NCI-H510A (cell line): ENCODE results near the gene PRM1.
A peak's percentile ranks its signal among the peaks of the same experiment; 100 is the strongest.
"Not testable (repeated sequence)": the region's sequence is repeated elsewhere in the genome, so short reads cannot be mapped to it uniquely, and the experiment has no call there.

ENCODE experiments used
- DNase-seq: peaks from one replicate; lab custom pipeline; 2025; lab: John Stamatoyannopoulos, UW

Gene PRM1

DNA sequence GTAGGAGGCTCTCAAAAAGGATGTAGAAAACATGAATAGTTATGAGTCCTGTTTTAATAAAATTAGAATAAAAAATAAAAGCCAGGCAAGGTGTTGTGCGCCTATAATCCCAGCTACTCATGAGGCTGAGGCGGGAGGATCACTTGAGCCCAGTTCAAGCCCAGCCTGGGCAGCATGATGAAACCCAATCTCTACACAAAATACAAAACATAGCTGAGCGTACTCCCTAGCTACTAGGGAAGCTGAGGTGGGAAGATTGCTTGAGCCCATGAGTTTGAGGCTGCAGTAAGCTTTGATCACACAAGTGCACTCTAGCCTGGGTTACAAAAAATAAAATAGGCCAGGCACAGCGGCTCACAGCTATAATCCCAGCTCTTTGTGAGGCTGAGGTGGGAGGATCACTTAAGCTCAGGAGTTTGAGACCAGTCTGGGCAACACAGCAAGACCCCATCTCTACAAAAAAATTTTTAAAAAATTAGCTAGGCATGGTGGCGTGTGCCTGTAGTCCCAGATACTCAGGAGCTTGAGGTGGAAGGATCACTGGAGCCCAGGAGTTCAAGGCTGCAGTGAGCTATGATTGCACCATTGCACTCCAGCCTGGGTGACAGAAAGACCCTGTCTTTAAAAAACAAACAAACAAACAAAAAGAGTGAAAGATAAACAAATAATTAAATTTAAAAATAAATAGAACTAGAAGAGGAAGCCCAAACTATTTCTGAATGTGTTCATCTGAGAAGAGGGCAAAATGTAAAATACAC, 17.2 kb upstream of the PRM1 start:
- no peak for DNase-seq

DNA sequence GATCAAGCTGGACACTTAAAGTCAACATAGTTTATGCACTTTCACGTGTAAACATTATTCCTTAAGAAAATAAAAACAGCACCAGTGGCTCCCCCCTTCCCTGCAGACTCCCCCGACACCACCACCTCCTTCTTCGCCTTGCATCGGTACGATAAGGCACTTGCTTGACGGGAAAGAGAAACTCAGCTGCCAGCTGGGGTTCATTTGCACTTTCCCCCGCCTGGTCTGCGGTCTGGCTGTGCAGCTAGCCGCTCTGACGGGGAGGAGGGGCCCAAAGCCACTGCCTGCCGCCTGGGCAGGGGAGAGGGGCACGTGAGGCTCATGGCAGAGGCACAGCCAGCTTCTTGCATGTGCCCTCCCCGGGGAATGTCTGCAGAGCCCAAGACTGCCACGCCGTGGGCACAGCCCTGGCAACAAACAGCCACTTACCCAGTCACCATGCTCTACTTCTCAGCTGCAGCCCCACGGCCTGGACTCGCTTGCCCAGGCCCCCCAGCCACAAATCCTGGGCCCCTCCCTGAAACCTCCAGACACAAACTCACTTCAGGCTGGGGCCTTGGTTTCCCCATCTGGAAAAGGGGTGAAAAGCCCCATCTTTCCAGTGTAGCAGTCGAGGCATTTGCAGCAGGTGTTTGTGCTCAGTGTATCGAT, 16.5 kb upstream of the PRM1 start:
- peak; percentile 20 for DNase-seq

DNA sequence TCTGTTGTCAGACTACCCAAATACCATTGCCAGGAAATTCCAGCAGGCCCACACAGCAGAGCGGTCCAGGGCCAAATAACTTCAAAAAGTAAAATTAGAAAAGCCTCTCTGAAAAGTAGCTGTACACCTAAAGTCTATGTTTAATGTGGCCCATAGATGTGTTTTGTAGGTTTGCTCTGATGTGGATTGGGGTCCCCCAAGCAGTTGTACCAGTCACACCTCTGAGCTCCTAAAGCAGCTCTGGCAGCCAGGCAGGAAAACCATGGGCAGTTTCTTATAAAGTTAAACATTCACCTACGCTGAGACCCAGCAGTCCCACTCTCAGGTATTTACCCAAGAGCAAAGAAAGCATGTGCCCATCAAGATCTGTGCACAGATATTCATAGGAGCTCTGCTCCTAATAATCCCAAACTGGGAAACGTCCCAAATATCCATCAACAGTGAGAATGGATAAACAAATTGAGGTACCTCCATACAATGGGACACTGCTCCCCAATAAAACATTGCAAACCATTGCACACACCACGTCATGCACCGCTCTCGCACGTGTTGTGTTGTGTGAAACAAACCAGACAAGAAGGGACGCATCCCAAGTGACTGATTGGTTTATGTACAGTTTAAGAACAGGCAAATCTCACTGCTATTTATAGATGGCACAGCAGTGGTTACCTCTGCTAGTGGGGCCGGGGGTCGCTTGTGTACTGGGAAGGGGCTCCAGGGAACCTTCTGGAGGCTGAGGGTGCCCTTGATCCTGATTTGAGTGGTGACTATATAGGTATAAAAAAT, 15.8 kb upstream of the PRM1 start:
- DNase-seq: no peak

DNA sequence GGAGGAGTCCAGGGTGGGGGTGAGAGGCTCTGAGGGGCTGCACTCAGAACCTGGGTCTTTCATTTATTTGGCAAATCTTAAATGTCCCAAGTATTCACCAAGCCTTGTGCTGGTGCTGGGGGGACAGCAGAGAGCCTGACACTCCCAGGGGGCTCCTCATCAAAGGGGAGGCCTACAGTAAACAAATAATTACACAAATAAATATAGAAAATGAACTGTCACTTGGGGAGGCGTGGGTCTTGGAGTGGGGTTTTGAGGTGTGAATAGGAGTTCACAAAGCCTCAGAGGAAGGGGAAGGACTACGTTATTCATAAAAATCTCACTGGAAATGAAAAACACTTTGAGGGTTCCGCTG, 15.2 kb upstream of the PRM1 start:
- DNase-seq: no peak

DNA sequence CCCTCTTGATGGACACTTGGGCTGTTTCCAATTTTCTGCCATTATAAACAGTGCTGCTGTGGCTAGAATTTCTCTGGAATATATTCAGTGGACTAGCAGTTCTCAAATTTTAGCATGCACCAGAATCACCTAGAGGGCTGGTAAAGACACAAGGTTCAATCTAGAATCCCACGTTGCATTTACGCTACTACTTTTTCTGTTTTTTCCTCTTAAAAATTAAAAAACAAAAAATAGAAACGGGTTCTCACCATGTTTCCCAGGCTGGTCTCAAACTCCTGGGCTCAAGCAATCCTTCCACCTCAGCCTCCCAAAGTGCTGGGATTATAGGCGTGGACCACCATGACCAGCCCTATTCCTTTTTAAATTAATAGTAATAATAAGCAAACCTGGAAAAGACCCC, 14.5 kb upstream of the PRM1 start:
- DNase-seq: no peak

DNA sequence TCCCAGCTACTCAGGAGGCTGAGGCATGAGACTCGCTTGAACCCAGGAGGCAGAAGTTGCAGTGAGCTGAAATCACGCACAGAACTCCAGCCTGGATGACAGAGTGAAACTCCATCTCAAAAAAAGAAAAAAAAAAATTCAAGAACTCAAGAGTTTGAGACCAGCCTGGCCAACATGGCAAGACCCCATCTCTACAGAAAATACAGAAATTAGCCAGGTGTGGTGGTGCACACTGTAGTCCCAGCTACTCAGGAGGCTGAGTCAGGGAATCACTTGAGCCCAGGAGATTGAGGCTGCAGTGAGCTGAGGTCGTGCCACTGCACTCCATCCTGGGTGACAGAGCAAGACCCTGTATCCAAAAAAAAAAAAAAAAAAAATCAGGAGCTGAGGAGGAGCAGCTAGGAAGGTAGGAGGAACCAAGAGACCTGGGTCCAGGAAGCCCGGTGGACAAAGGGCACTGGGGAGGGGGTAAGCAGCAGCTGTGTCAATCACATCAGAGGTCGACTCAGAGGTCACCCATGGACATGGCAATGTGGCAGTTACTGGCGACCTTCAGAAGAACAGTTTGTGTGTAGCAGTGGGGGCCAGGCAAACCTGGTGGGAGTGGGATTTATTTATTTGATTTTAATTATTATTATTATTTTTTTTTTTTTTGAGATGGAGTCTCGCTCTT, 11.1 kb upstream of the PRM1 start:
- DNase-seq: no peak

DNA sequence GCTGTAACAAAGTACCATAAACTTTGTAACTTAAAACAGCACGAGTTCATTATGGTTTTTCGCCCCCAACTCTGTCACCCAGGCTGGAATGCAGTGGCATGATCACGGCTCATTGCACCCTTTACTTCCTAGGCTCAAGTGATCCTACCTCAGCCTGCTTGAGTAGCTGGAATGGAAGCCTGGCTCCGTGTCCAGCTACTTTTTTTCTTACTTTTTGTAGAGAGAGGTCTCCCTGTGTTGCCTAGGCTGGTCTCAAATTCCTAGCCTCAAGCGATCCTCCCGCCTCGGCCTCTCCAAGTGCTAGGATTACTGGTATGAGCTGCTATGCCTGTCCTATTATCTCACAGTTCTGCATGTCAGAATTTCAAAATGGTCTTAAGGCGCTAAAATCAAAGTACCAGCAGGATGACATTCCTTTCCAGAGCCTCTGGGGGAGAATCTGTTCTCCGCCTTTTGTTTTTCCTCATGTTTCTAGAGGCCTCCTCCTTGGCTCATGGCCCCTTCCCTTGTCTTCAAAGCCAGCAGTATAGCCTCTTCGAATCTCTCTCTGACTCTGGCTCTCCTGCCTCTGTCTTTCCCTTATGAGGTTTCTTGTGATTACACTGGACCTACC, 10.1 kb upstream of the PRM1 start:
- DNase-seq: no peak

DNA sequence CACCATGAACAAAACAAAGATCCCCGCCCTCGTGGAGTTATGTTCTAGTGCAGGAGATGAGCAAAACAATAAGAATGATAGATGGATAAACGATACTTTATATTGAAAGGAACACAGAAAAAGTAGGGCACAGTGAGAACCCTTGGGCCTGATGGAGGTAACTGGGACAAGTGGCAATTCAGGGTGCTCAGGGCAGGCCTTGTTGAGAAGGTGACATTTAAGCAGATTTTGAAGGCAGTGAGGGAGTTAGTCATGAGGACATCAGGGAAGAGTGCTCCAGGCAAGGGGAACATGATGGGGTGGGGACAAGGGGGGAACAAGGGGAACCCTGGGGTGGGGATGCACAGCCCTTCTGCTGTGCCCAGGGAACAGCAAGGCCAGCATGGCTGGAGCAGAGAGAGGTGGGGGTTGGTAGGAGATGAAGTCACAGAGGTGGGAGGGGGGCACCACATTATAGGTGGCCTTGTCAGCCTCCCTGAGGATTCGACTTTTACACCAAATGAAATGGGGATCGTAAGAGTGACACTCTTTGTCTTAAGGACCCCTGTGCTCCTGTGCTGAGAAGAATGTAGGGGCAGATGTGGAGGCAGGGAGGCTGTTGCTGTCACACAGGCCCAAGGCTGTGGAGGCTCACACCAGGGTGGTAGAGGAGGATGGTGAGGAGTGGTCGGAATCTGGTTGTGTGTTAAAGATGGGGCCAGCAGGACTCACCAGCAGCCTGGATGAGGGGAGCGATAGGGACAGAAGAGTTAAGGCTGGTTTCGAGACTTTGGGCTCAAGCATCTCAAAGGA, 9.2 kb upstream of the PRM1 start:
- DNase-seq: no peak

DNA sequence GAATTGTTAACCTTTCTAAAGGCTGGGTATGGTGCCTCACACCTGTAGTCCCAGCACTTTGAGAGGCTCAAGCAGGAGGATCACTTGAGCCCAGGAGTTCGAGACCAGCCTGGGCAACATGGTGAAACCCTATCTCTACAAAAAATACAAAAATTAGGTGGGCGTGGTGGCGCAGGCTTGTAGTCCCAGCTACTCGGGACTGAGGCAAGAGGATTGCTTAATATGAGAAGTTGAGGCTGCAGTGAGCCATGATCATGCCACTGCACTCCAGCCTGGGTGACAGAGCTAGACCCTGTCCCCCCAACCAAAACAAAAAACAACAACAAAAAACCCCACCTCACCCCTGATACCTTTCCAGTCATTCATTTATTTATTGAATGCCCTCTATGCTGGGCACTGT, 8.6 kb upstream of the PRM1 start:
- DNase-seq: not testable (repeated sequence)

DNA sequence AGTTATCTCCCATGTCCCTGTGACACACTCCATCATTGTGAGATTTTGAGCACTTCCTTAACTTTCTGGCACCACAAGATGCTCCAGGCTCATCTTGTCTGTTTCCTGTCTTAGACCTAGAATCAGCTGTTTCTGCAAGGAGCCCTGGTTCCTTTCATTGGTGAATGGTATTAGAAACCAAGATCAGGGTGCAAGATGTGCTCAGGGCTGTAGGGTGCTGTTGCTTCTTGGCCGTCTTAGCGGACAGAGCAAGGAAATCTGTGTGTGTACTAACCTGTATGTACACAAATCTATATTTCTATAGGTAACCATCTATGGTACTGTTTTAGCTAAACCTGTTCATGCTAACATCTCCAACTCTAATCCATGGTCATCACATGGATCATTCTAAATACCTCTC, 8.1 kb upstream of the PRM1 start:
- DNase-seq: no peak

DNA sequence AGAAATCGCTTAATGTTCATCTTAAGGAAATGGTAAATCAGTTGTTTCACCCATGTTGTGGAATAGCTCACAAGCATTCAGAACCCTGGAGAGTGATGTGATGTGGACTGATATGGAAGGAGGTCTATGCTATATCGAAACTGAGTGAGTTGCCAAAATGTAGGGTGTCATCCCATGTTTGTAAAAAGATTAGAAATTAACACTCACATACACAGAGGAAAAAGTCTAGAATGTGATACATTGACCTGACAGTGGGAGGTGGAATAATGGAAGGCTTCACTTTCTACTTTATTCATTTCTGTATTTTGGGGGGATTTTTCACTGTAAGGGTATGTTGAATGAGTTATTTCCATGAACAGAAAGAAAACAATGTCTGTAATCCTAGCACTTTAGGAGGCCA, 4.7 kb upstream of the PRM1 start:
- DNase-seq: no peak

DNA sequence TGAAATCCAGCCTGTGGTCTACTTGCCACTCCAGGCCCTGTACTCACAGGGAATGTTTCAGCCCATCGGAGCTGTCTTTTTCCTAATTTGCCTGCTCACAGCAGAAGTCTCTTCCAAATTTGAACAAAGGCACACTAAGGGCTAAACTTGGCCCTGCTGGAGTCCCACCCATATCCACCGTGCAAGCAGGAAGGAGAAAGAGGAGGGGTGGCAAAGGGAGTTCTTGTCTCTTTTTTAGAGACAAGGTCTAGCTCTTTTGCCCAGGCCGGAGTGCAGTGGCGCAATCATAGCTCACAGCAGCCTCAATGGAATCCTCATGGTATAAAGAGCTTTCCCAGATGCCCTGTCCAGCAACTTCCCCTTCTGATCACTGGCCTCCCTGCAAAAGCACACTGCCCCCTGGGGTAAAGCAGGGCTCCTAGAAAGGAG, 2.7 kb upstream of the PRM1 start:
- no peak for DNase-seq

DNA sequence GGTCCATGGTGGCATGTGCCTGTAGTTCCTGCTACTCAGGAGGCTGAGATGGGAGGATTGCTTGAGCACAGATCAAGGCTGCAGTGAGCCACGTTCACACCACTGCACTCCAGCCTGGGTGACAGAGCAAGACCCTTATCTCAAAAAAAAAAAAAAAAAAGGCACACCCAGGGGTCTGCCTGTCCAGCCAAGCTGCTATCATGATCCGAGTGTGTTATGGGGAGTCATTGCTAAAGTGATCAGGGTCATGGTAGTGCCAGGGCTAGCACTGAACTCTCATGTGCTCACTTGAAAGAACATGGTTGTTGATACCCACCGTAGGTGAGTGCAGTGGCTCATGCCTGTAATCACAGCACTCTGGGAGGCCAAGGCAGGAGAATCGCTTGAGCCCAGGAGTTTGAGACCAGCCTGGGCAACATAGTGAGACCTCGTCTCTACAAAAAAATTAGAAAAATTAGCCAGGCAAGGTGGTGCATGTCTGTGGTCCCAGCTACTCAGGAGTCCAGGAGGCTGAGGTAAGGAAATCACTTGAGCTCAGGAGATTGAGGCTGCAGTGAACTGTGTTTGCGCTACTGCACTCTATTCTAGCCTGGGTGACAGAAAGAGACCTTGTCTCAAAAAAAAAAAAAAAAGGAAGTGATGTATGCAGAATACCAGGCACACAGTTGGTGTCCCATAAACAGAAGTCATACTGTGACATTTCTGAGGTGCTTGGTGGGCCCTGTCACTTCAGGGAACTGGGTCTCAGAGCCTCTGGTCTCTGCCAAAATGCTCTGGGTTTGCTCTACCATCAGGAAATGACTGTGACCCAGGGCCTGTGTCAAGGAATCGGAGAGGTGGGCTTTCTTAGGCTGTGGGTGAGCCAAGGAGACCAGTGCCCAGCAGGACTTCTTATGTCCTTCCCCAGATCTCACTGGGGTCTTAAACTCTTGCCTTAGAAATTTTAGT, 2.2 kb downstream of the PRM1 start:
- no peak for DNase-seq

DNA sequence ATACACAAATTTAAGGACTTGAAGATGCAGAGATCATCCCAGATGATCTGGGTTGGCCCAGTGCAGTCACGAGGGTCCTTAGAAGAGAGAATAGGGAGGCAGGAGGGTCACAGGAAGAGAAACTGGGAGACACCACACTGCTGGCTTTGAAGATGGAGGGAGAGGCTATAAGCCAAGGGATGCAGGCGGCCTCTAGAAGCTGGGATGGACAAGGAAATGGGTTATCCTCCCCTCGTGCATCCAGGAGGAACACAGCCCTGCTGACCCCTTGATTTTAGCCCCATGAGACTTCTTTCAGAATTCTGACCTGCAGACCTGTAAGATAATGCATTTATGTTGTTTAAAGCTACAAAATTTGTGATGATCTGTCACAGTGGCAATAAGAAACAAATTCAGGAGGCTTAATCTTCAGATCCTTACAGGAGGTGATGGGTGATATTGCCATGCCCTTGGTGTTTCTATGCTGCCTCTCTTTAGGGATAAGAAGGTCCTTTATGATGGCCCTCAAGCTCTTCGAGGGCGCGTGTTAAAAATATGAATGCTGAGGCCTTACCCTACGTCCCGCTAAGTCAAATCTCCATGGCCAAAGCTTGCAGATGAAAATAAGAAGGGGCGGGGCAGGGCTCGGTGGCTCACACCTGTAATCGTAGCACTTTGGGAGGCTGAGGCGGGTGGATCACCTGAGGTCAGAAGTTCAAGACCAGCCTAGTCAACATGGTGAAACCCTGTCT, 3.4 kb downstream of the PRM1 start:
- no peak for DNase-seq

DNA sequence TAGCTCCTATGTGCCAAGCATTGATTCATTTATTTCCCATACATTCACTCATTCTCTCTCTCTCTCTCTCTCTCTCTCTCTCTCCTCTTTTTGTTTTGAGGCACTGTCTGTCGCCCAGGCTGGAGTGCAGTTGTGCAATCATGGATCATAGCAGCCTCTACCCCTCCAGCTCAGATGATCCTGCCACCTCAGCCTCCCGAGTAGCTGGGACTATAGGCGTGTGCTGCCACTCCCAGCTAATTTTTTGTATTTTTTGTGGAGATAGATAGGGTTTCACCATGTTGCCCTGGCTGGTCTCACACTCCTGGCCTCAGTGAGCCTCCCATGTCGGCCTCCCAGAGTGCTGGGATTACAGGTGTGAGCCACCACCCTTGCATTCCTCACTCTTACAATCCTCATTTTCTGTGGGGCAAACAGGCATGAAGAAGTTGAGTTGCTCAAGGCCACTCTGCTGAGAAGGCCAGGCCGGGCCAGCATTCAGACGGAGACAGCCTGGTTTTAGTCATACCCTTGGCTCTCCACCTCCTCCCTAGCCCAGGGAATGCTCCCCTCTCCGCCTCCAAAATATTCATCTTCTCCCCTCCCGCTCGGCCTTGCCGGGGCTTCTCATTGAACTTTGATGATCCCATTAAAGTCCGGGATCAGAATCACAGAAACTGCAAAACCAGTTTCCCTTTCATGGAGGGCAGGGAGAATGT, 4.1 kb downstream of the PRM1 start:
- DNase-seq: no peak

DNA sequence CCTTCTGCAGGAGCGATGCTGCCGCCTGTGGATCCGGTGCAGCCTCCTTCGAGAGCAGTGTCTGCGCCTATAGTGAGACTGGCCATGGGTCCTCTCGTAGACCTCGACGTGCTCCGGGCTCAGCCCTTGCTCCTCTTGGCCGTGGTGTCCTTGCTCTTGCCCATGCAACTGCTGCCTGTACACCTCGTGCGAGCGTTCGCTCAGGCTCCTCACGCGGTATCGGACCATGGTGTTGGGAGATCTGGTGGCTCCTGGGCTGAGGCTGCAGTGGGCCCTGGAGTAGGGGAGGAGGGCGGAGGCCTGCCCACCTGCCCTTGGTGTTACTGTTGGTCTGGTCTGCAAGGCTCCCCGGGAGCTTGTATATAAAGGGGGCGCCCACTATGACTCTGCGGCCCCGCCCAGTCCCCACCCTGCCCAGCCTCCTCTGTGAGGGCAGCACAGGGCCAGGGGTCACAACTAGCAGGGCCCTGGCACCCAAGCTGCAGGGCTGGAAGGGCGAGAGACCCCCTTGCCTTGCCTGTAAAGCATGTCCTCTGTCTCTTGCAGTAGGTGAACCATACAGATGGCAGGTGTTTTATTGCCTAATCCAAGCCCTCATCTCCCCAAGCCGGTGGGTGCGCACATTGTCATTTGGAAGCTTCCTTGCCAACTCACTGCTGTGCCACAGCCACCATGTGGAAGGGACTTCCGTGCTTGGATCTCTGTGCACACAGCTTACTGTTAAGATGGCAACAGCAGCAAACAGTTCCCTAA, 4.8 kb downstream of the PRM1 start, which contains the start of gene PRM2:
TSS of gene PRM2 (minus strand) at position 338 of the 753 bp plus-strand sequence. CDS start at position 228, 110 bp downstream.
- no peak for DNase-seq

DNA sequence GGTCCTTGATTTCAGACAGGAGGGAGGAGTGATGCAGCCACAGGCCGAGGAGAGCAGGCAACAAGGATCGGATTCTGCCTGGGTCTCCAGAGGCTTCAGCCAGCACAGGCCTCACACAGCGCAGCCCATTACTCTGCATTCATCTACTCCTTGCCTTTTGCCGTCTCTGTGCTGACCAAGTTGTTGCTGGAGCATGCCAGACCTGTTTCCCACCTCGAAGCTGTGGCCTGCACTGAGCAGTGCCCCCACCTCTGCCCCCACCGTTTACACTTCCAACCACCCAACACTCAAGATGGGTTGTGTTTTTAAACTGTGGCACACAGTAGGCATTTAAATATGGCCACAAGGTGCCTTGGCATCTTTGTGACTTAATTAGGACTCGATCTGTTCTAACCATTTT, 6.2 kb downstream of the PRM1 start:
- no peak for DNase-seq

DNA sequence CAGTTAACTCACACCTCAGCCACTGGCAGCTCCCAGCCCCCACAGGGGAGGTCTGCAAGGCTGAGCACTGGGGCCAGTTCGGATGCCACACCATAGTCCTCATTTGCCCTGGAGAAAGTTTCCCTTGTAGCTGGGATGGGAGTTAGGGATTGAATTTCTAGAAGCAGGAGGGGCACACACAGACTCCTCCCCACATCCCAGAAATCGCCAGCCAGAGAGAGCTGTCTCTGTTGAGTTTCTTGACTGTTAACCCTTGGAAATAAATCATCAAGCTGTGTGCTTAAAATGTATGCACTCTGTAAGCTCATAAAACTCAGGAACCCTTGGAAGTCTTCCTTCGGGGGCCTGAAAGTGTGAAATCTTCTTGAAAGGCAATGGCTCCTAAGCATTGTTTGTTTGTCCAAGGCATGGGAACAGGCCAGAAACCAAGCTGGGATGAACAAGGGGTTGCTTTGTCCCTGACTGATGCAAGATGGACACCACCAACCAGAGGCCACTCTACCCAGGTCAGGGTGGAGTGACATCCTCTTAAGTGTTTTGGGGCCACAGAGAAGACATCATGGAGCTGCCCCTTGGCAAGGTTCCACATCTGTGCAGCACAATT, 7.3 kb downstream of the PRM1 start:
- DNase-seq: no peak
